ENCODE measurements around the gene RDX.
"Not testable (repeated sequence)": the region's sequence is repeated elsewhere in the genome, so short reads cannot be mapped to it uniquely, and the experiment has no call there.

The RDX gene

GRCh38 chr11:110286298-110287040 is 9.9 kb downstream of the RDX start:
- no peak for DNase-seq (ENCODE audit: low read depth in 1 of 2, low spot score in 1 of 2)
- in situ Hi-C loops (cut with HindIII; ENCODE audit: low pct_unique_long_range_greater_than_20kb, low sequenced_read_pairs) = no loop called here
- no peak for TF ChIP-seq JUND (IDR thresholded peaks at IDR 0.05; ENCODE audit: low read depth)

DNA sequence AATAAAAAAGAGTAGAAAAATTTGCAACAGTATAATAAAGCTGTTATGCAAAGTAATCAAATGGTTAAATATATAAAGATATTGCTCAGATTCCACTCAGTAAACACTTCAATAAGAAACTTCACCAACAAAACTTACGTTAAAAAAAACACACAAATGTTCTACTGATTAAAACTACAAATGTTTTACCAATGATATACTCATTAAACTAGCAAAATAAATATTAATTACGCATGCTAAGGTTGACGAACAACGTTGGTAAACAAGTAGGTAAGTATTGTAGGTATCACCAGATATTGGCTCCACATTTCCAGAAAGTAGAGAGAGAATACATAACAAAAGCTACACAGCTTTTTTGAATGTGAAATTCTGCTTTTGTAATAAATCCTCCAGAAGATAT is 12.6 kb downstream of the RDX start:
- DNase-seq (ENCODE audit: low read depth in 1 of 2, low spot score in 1 of 2) = no peak
- in situ Hi-C loops (cut with HindIII; ENCODE audit: low pct_unique_long_range_greater_than_20kb, low sequenced_read_pairs) = no loop called here
- no peak for TF ChIP-seq JUND (IDR thresholded peaks at IDR 0.05; ENCODE audit: low read depth)

GRCh38 chr11:110280595-110280994 is 15.8 kb downstream of the RDX start:
- in situ Hi-C loops (cut with HindIII; ENCODE audit: low pct_unique_long_range_greater_than_20kb, low sequenced_read_pairs); DNase-seq (ENCODE audit: low read depth in 1 of 2, low spot score in 1 of 2): not testable (repeated sequence)

DNA sequence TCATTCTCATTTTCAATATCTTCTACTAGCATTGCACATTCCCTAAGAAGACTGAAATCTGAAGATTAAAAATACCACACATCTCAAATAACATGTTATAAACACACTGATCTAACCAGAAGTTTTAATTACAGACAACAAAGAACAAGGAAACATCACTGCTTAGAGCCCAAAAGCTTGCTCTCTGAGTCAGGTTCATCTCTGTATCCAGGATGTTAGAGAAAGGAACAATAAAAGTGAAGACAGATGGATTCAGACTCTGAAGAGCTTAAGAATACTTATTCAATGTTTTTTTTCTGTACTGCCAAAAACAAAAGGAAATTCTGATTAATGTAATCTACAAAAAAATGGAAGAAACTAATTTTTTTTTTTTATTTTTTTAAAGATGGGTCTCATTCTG is 16.5 kb downstream of the RDX start:
- in situ Hi-C loops (cut with HindIII; ENCODE audit: low pct_unique_long_range_greater_than_20kb, low sequenced_read_pairs) = no loop called here
- DNase-seq (ENCODE audit: low read depth in 1 of 2, low spot score in 1 of 2) = no peak
- no peak for TF ChIP-seq JUND (IDR thresholded peaks at IDR 0.05; ENCODE audit: low read depth)

- in situ Hi-C loops (cut with HindIII; ENCODE audit: low pct_unique_long_range_greater_than_20kb, low sequenced_read_pairs) = no loop called here
These were observed 23.5 kb downstream of the RDX start for GRCh38 chr11:110272919-110273318.

GRCh38 chr11:110269996-110270395 is 26.4 kb downstream of the RDX start:
- in situ Hi-C loops (cut with HindIII; ENCODE audit: low pct_unique_long_range_greater_than_20kb, low sequenced_read_pairs) = no loop called here
- TF ChIP-seq JUND (IDR thresholded peaks at IDR 0.05; ENCODE audit: low read depth) = no peak
- DNase-seq (ENCODE audit: low read depth in 1 of 2, low spot score in 1 of 2) = no peak

More at GRCh38 chr11:110272919-110273318, 23.5 kb downstream of the RDX start:
- TF ChIP-seq JUND (IDR thresholded peaks at IDR 0.05; ENCODE audit: low read depth) = no peak
- DNase-seq (ENCODE audit: low read depth in 1 of 2, low spot score in 1 of 2) = no peak

DNA sequence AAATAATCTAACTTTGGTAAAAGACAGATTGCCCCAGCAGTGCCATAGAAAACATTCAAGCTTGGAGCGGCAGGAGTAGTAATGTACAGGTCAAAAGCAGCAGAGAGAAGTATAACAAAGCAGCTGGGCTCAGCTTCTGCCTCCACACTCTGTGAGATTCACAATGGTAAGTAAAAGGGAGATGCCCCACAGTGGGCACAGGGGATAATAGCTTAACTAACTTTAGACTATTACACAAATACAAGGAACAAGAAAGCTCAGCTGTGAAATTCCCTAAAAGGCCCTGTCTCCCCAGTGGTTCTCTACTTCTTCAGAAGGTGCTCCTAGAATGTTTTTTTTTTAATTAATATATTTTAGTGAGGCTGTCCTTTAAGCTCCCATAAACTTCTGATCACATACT is 28.0 kb downstream of the RDX start:
- DNase-seq (ENCODE audit: low read depth in 1 of 2, low spot score in 1 of 2) = no peak
- TF ChIP-seq JUND (IDR thresholded peaks at IDR 0.05; ENCODE audit: low read depth) = no peak
- in situ Hi-C loops (cut with HindIII; ENCODE audit: low pct_unique_long_range_greater_than_20kb, low sequenced_read_pairs) = no loop called here

GRCh38 chr11:110262072-110262403 is 34.4 kb downstream of the RDX start:
- TF ChIP-seq JUND (IDR thresholded peaks at IDR 0.05; ENCODE audit: low read depth) = no peak
- DNase-seq (ENCODE audit: low read depth in 1 of 2, low spot score in 1 of 2) = no peak
- in situ Hi-C loops (cut with HindIII; ENCODE audit: low pct_unique_long_range_greater_than_20kb, low sequenced_read_pairs) = no loop called here

GRCh38 chr11:110261195-110262071 is 35.0 kb downstream of the RDX start:
- in situ Hi-C loops (cut with HindIII; ENCODE audit: low pct_unique_long_range_greater_than_20kb, low sequenced_read_pairs) = no loop called here
- no peak for DNase-seq (ENCODE audit: low read depth in 1 of 2, low spot score in 1 of 2)
- TF ChIP-seq JUND (IDR thresholded peaks at IDR 0.05; ENCODE audit: low read depth) = no peak

DNA sequence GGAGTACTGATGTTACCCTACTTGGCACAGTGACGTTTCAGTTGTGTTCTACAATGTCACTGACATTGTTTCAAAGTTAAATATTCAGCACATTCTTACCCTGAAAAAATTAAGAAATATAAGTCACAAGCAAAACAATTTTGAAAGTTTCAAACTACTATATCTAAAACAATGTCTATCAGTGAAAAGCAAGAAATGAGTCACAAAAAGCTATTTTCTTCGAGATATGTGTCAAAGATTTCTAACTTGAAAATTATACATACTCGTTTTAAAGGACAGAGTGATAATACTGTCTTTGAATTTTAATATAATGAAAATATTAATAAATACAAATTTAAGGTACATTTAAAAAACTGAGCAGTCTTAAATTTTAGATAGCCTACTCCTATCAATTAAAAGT is 42.9 kb downstream of the RDX start:
- in situ Hi-C loops (cut with HindIII; ENCODE audit: low pct_unique_long_range_greater_than_20kb, low sequenced_read_pairs) = no loop called here
- no peak for DNase-seq (ENCODE audit: low read depth in 1 of 2, low spot score in 1 of 2)
- TF ChIP-seq JUND (IDR thresholded peaks at IDR 0.05; ENCODE audit: low read depth) = no peak

GRCh38 chr11:110251836-110252235 is 44.6 kb downstream of the RDX start:
- no peak for TF ChIP-seq JUND (IDR thresholded peaks at IDR 0.05; ENCODE audit: low read depth)
- DNase-seq (ENCODE audit: low read depth in 1 of 2, low spot score in 1 of 2) = peak in 1 of 2 experiments; percentile 9
- in situ Hi-C loops (cut with HindIII; ENCODE audit: low pct_unique_long_range_greater_than_20kb, low sequenced_read_pairs) = no loop called here

- DNase-seq (ENCODE audit: low read depth in 1 of 2, low spot score in 1 of 2) = no peak
- in situ Hi-C loops (cut with HindIII; ENCODE audit: low pct_unique_long_range_greater_than_20kb, low sequenced_read_pairs) = no loop called here
- TF ChIP-seq JUND (IDR thresholded peaks at IDR 0.05; ENCODE audit: low read depth) = no peak
These were observed 46.2 kb downstream of the RDX start for GRCh38 chr11:110250168-110250567.

DNA sequence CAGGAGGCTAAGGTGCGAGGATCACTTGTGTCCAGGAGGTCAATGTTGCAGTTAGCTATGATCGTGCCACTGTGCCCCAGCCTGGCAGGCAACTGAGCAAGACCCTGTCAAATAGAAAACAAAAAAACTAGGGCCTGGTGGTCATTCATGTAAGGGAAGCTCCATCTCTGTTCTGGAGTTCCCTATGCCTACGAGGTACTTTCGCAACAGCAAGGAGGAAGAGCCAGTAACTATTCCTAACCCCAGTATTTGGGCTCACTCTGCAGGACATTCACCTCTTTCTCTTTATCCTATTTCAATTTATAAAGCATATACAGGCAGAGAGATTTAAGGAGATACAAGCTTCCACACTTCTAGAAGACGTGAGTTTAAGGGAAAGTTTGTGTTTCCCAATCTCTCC is 46.6 kb downstream of the RDX start:
- no peak for DNase-seq (ENCODE audit: low read depth in 1 of 2, low spot score in 1 of 2)
- no peak for TF ChIP-seq JUND (IDR thresholded peaks at IDR 0.05; ENCODE audit: low read depth)
- in situ Hi-C loops (cut with HindIII; ENCODE audit: low pct_unique_long_range_greater_than_20kb, low sequenced_read_pairs) = no loop called here

Data from T47D (cell line).